Measurements from ENCODE around the gene GPRC5D.

DNA sequence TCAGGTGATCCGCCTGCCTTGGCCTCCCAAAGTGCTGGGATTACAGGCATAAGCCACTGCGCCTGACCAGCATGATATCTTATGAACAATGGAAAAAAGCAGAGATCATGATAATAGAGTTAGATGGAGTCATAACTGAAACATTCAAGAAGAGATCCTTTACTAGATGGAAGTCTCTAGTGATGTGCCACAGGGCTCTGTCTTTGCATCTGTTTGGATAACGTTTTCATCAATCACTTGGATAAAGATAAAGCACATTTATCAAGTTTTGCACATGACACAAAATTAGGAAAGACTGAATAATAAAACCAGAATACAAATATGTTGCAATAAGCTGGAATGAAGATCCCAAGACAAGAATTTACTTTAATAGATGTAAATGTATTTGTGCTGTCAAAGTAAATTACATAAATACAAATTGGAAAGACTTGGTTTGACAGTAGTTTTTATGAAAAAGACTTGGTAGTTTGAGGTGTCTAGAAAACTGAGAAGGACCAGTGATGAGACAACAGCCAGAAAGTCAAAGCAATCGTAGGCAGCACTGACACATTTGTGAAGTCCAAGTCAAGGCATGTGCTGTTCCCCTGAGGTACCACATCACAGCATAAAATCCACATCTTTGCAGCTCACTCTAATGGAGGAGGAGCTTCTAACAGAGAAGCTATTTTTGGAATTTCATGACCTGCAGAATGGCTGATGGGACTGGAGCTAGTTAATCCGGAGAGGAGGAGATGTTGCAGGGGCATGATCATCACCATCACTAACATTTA is 32.1 kb downstream of the GPRC5D start:
- TF ChIP-seq TAF1 (IDR thresholded peaks at IDR 0.05; ENCODE audit: low read depth, low read length) (no peak), POLR2A (IDR thresholded peaks at IDR 0.05; ENCODE audit: low read depth, low read length) (no peak)

All from GM12891 (cell line).